Spleen (tissue), 11 donors: Measurements from ENCODE around the gene HNRNPA1. TPM values are rescaled to one million over a fixed set of nuclear protein-coding genes. Genes with fewer than 3 reads are reported as not detected.
A peak's percentile ranks its signal among the peaks of the same experiment; 100 is the strongest.

Experiments
- DNase-seq: peaks from one replicate; pipeline ENCODE4 v3.0.0-alpha.2; 2020
- H3K27ac ChIP-seq, 8 donors: fragments of 200-600 bp; sonication (generic) in 7 of 8; 1 replicate in 4 of 8; 2 replicates in 4 of 8; pipeline versions ENCODE4 v1.5.0 to v1.8.0; 2016 to 2021; ENCODE audit warnings: inconsistent platforms in 4 of 8, mild to moderate bottlenecking in 4 of 8, moderate library complexity in 1 of 8
- H3K27me3 ChIP-seq, 7 donors: fragments of 200-600 bp; sonication (generic) in 6 of 7; replicated peaks in 1 of 7; 1 replicate in 4 of 7; 2 replicates in 3 of 7; pipeline versions ENCODE4 v1.5.0 to v1.8.0; 2016 to 2021; ENCODE audit warnings: inconsistent platforms in 3 of 7, mild to moderate bottlenecking in 1 of 7
- H3K36me3 ChIP-seq, 6 donors: fragments of 200-600 bp; sonication (generic) in 5 of 6; 1 replicate in 4 of 6; 2 replicates in 2 of 6; pipeline versions ENCODE4 v1.5.0 to v1.8.0; 2016 to 2021; ENCODE audit warnings: inconsistent platforms in 2 of 6
- H3K4me1 ChIP-seq, 6 donors: fragments of 200-600 bp; sonication (generic) in 5 of 6; 1 replicate in 3 of 6; 2 replicates in 3 of 6; pipeline versions ENCODE4 v1.5.0 to v1.8.0; 2016 to 2021; ENCODE audit warnings: inconsistent platforms in 3 of 6
- H3K4me3 ChIP-seq, 8 donors: fragments of 200-600 bp; sonication (generic) in 7 of 8; 1 replicate in 4 of 8; 2 replicates in 4 of 8; pipeline versions ENCODE4 v1.5.0 to v1.8.0; 2016 to 2021; ENCODE audit warnings: inconsistent platforms in 4 of 8, mild to moderate bottlenecking in 4 of 8, moderate library complexity in 2 of 8
- H3K9me3 ChIP-seq, 8 donors: fragments of 200-600 bp; sonication (generic) in 7 of 8; 1 replicate in 4 of 8; 2 replicates in 4 of 8; pipeline versions ENCODE4 v1.5.0 to v1.8.0; 2016 to 2021; ENCODE audit warnings: inconsistent platforms in 4 of 8
- POLR2A ChIP-seq, 3 donors: fragments of 450-650 bp; IDR thresholded peaks; one replicate each; pipeline ENCODE4 v1.5.1; 2017; ENCODE audit warnings: antibody characterized with exemption in 3 of 3, mild to moderate bottlenecking in 1 of 3
- POLR2AphosphoS5 ChIP-seq, 3 donors: sonication (generic); formaldehyde crosslinking; IDR thresholded peaks; one replicate each; pipeline ENCODE4 v1.5.1; 2017; ENCODE audit warnings: antibody characterized with exemption in 3 of 3
- WGBS, 5 donors: extraction: QIAGEN DNeasy Blood & Tissue Kit in 3 of 5; methylation state at CpG; one replicate each; pipeline versions ENCODE4 v1.1.5 to v1.1.7; 2013 to 2018; 5-methylcytosine and 5-hydroxymethylcytosine counted together
- intact Hi-C: fragments of 100-400 bp; cut with DNase I; formaldehyde crosslinking; loops from one replicate; pipeline ENCODE4 v1.15.0; 2023; ENCODE audit warnings: low total_unique reads
- polyA plus RNA-seq, 3 donors: library from polyadenylated mRNA; stranded (reverse); fragments of 200-250 nt; gene quantifications; one replicate each; pipeline ENCODE4 v1.2.1, GENCODE V29; 2013
- total RNA-seq, 7 donors: library from RNA; depleted of rRNA in 3 of 7; stranded (reverse); fragments of >200 nt in 3 of 7; fragmentation: NEBNext Ultra II Directional in 4 of 7; extraction: Animal tissue kit (Norgen Biotek cat#: 25700) in 4 of 7; gene quantifications; one replicate each; pipeline versions ENCODE4 v1.1.0 to v1.2.1, GENCODE V29; 2016 to 2021
- TF ChIP-seq, protein P1 (sequence below), 11 experiments: fragments of 200-600 bp in 7 of 11; fragments of 450-650 bp in 4 of 11; sonication (generic) in 4 of 11; IDR thresholded peaks in 8 of 11; conservative IDR thresholded peaks in 3 of 11; 1 replicate in 7 of 11; 2 replicates in 4 of 11; pipeline versions ENCODE4 v1.4.0 to v1.8.0; 2016 to 2021; ENCODE audit warnings: antibody characterized with exemption in 11 of 11, inconsistent platforms in 4 of 11, mild to moderate bottlenecking in 1 of 11
- donor health status: healthy with polysubstance abuse.
- donor health status: DM: no; HTN: no; CAD: no; lungs with moderate emphysema.
- donor health status: DM: no; HTN: no; CAD: no.
- donor health status: Bipolar disorder and iron deficiency.
- donor health status: healthy.
- donor health status: DM: no; HTN: no; CAD: no.
- donor health status: DM: yes; HTN: yes; CAD: no.

Gene HNRNPA1
- total and polyA plus RNA-seq, 10 donors, result 511 to 1,168 (median 873) TPM

DNA sequence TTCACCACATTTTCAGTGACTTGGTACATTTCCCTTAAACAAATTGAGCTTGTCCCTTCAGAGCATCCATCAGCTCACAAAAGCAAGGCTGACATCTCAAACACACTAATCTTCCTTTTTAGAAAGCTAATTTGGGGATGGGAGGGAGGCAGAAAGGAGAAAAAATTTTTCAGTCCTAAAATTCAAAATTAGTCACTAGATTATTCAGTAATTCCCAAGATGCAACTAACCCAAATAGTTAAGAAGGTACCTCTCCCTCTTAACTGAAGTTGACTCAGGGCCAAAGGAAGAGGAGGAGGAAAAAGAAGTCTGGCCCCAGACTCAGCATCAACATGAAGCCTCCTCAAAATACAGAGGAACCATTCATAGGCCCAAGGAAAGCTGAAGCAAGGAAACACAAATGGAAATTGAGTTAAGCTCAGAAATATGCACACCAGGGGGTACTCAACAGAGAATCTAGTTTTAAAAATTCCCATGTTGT is 22.3 kb upstream of the HNRNPA1 start:
- H3K9me3 ChIP-seq, result no peaks in the 10 kb centered on the region
- peak overlapping the region in 2 of 8 donors; percentile 50 to 62 for H3K27ac ChIP-seq
- intact Hi-C loops, result loop anchor here (10.0 kb wide), 1 partner anchor 107 kb away; the partner anchor contains the start of gene GPR84
- H3K4me3 ChIP-seq, result no peak overlapping the region
- H3K4me1 ChIP-seq, result peaks cover 19 to 60% (median 40%) of the 10 kb centered on the region in 6 donors
- DNase-seq, result no peak
- peaks cover 0 to 44% (median 31%) of the 10 kb centered on the region in 6 donors for H3K36me3 ChIP-seq
- H3K27me3 ChIP-seq, result no peaks in the 10 kb centered on the region
- no peak for TF ChIP-seq POLR2A (IDR thresholded peaks at IDR 0.05)
- TF ChIP-seq, protein P1, sequence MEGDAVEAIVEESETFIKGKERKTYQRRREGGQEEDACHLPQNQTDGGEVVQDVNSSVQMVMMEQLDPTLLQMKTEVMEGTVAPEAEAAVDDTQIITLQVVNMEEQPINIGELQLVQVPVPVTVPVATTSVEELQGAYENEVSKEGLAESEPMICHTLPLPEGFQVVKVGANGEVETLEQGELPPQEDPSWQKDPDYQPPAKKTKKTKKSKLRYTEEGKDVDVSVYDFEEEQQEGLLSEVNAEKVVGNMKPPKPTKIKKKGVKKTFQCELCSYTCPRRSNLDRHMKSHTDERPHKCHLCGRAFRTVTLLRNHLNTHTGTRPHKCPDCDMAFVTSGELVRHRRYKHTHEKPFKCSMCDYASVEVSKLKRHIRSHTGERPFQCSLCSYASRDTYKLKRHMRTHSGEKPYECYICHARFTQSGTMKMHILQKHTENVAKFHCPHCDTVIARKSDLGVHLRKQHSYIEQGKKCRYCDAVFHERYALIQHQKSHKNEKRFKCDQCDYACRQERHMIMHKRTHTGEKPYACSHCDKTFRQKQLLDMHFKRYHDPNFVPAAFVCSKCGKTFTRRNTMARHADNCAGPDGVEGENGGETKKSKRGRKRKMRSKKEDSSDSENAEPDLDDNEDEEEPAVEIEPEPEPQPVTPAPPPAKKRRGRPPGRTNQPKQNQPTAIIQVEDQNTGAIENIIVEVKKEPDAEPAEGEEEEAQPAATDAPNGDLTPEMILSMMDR (IDR thresholded peaks at IDR 0.05 in 8 of 11, conservative IDR thresholded peaks at IDR 0.05 in 3 of 11), result no peak
- TF ChIP-seq POLR2AphosphoS5 (IDR thresholded peaks at IDR 0.05), result no peak

GRCh38 chr12:54259194-54260011 is 21.1 kb upstream of the HNRNPA1 start:
- Histone ChIP-seq H3K27me3 (no peaks in the 10 kb centered on the region), H3K4me1 (peaks cover 19 to 63% (median 40%) of the 10 kb centered on the region in 6 donors), H3K36me3 (peaks cover 0 to 32% (median 24%) of the 10 kb centered on the region in 6 donors), H3K9me3 (no peaks in the 10 kb centered on the region), H3K4me3 (peak overlapping the region; percentile 2 to 63 (median 34)), H3K27ac (peak overlapping the region in 7 of 8 donors; percentile 1 to 62 (median 45))
- TF ChIP-seq POLR2A (IDR thresholded peaks at IDR 0.05) (no peak), POLR2AphosphoS5 (IDR thresholded peaks at IDR 0.05) (peak; percentile 41 to 69 (median 56))
- intact Hi-C loops, result loop anchor here (10.0 kb wide), 1 partner anchor 105 kb away; the partner anchor contains the start of gene GPR84
- DNase-seq, result peak; percentile 85
- 13 to 20% (median 15%) methylated on average over 11 of the region's 11 CpGs for WGBS, 5 donors

DNA sequence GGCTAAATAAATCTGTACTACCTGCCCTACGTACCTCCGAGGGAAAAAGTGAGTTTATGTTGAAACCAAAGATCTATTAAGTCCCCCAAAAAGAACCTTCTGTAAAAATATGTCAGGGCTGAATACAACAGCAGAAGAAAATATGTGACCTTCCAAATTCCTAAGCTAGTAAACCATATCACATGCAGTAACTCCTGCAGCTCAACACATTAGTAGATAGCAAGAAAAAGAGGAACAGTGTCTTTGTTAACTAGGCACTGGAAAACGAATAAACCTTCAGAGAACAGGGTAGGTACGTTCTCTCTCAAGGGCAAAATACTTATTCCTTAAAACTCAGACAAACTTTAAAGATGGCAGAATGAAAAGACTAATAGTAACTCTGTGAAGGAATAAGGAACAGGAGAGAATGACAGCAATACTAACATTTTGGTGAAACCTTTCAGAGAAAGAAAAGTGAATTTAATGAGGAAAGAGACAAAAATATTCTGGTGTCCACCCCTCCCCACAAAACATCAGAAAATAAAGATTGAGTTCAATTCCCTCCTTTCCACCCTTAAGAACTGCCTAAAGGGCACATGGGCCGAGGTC is 18.6 kb upstream of the HNRNPA1 start:
- intact Hi-C loops, result no loop called here
- TF ChIP-seq POLR2A (IDR thresholded peaks at IDR 0.05) (no peak), POLR2AphosphoS5 (IDR thresholded peaks at IDR 0.05) (no peak)
- TF ChIP-seq, protein P1 (IDR thresholded peaks at IDR 0.05 in 8 of 11, conservative IDR thresholded peaks at IDR 0.05 in 3 of 11), result no peak
- Histone ChIP-seq H3K36me3 (peaks cover 0 to 8% (median 6%) of the 10 kb centered on the region in 6 donors), H3K4me3 (no peak overlapping the region), H3K9me3 (no peaks in the 10 kb centered on the region), H3K27me3 (no peaks in the 10 kb centered on the region), H3K4me1 (peaks cover 19 to 66% (median 40%) of the 10 kb centered on the region in 6 donors), H3K27ac (no peak overlapping the region)
- WGBS, 5 donors, result 53 to 60% (median 55%) methylated on average over 5 of the region's 5 CpGs
- no peak for DNase-seq

GRCh38 chr12:54262403-54262925 is 18.1 kb upstream of the HNRNPA1 start:
- DNase-seq, result no peak
- intact Hi-C loops, result no loop called here
- Histone ChIP-seq H3K4me1 (peaks cover 19 to 64% (median 40%) of the 10 kb centered on the region in 6 donors), H3K9me3 (no peaks in the 10 kb centered on the region), H3K36me3 (peaks cover 0 to 2% (median under 1%) of the 10 kb centered on the region in 6 donors), H3K27ac (no peak overlapping the region), H3K27me3 (no peaks in the 10 kb centered on the region), H3K4me3 (no peak overlapping the region)
- WGBS, 5 donors, result 40 to 59% (median 48%) methylated on average over 4 of the region's 4 CpGs
- TF ChIP-seq POLR2AphosphoS5 (IDR thresholded peaks at IDR 0.05), result no peak
- TF ChIP-seq, protein P1 (IDR thresholded peaks at IDR 0.05 in 8 of 11, conservative IDR thresholded peaks at IDR 0.05 in 3 of 11), result no peak
- TF ChIP-seq POLR2A (IDR thresholded peaks at IDR 0.05), result no peak
